ENCODE data around the gene AKAP4.

DNA sequence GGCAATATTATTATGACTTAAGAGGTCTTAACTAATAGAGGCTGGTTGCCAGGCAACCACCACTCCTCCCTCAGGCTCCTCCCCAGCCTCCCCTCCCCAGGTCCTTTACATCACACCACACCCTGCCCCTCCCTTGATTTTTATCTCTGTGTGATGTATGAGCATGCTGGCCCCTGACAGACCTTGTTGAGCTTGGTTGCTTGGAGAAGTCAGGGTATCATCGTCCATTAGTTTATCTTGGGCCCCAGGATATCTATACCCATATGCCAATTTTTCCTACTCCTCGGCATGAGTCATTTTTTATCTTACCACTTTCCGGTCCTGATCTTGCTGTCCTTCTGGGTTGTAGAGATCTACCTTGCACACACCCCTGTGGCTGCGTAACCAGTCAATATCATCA lies 2.5 kb downstream of the AKAP4 start:
- TF ChIP-seq POLR2AphosphoS5 (IDR thresholded peaks at IDR 0.05; ENCODE audit: borderline replicate concordance, low read depth, low read length) (no peak), EZH2 (IDR thresholded peaks at IDR 0.05) (no peak), FOXP2 (optimal IDR thresholded peaks at IDR 0.05; ENCODE audit: control extremely low read depth, extremely low read length, insufficient read depth) (no peak)
